Amniotic epithelial cell (primary cell): ENCODE results near the gene RBM7.
A peak's percentile ranks its signal among the peaks of the same experiment; 100 is the strongest.

Experiments used
- DNase-seq: peaks from one replicate; pipeline ENCODE4 v3.0.0-alpha.2; 2010; ENCODE audit warnings: low read depth

RBM7 gene

DNA sequence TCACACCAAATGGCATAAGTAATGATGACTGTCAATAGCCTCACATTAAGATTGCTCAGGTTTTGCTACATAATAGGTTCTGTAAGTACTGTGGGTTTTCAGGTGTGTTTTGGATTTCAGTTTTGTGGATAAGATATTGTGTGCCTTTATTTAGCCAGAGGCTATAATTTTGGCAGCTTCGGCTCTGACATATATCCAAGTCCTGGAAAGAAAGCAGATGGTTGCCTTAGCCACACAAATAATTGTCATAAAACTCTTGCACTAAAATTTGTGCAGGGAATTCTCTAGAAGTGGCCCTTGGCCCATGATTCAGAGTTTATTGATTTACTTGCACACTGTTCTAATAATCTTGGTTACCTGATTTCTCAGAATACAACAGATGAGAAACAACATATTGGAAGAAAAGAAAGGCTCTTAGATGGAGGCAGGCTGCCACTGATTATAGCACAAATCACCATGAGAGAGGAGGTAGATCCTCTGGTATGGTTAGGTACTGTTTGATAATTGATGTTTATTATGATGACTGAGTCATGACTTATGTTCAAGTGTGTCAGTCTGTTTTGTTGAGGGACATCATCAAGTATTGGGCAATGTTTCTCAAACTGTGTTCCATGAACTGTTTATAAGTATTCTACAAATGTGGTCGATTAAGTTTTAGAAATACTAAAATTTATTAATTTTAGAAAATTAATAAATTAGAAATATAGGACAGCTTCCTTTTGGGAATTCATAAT lies 48.5 kb downstream of the RBM7 start:
- peak; percentile 46 for DNase-seq

DNA sequence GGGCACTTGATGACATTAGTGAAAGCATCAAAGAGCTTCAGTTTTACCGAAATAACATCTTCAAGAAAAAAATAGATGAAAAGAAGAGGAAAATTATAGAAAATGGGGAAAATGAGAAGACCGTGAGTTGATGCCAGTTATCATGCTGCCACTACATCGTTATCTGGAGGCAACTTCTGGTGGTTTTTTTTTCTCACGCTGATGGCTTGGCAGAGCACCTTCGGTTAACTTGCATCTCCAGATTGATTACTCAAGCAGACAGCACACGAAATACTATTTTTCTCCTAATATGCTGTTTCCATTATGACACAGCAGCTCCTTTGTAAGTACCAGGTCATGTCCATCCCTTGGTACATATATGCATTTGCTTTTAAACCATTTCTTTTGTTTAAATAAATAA lies 49.4 kb downstream of the RBM7 start:
- no peak for DNase-seq

DNA sequence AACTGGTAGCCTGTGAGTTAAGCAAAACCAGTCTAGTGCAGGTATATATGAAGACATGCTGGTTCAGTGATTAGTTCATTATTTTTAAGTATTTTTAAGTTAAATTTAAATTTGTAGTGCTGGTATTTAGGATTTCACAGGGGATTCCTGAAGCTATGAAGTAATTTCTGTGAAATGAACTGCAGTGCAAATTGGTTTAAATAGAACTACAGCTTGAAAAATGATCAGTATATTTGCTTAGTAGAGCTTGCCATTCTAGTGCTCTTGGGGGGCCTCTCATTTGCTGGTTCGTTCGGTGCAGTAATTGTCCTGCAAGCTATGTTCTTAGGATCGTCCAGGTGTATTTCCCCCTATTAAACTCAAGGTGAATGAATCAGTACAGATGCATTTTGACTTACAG lies 51.9 kb downstream of the RBM7 start:
- DNase-seq = no peak
